Liver (tissue), 9 donors: ENCODE results near the gene ENTHD1. TPM values are rescaled to one million over a fixed set of nuclear protein-coding genes. Genes with fewer than 3 reads are reported as not detected.
"Not testable (repeated sequence)": the region's sequence is repeated elsewhere in the genome, so short reads cannot be mapped to it uniquely, and the experiment has no call there.

ENCODE experiments used
- DNase-seq: peaks from one replicate; pipeline ENCODE4 v3.0.0-alpha.2; 2017; ENCODE audit warnings: low spot score
- H3K27ac ChIP-seq, 2 donors: one replicate each; pipeline ENCODE4 v1.7.0; 2013; ENCODE audit warnings: inconsistent platforms in 2 of 2, low read length in 2 of 2, control low read depth in 1 of 2, low read depth in 1 of 2, mild to moderate bottlenecking in 1 of 2
- H3K27me3 ChIP-seq, 4 donors: one replicate each; pipeline versions ENCODE4 v1.6.1 to v1.7.0; 2013; ENCODE audit warnings: low read length in 3 of 4, inconsistent platforms in 1 of 4, mild to moderate bottlenecking in 1 of 4, moderate library complexity in 1 of 4; ENCODE audit not compliant: control insufficient read depth in 4 of 4, insufficient read depth in 4 of 4
- H3K36me3 ChIP-seq, 4 donors: one replicate each; pipeline versions ENCODE4 v1.6.1 to v1.7.0; 2013; ENCODE audit warnings: low read length in 3 of 4, mild to moderate bottlenecking in 3 of 4, low read depth in 1 of 4, moderate library complexity in 1 of 4; ENCODE audit not compliant: control insufficient read depth in 4 of 4, insufficient read depth in 3 of 4
- H3K4me1 ChIP-seq, 4 donors: one replicate each; pipeline versions ENCODE4 v1.6.1 to v1.7.0; 2013; ENCODE audit warnings: low read length in 3 of 4, mild to moderate bottlenecking in 3 of 4, moderate library complexity in 1 of 4; ENCODE audit not compliant: control insufficient read depth in 4 of 4, insufficient read depth in 4 of 4
- H3K4me3 ChIP-seq, 3 donors: one replicate each; pipeline versions ENCODE4 v1.6.1 to v1.7.0; 2013; ENCODE audit warnings: low read length in 3 of 3, control low read depth in 1 of 3, low read depth in 1 of 3, mild to moderate bottlenecking in 1 of 3
- H3K9ac ChIP-seq, 2 donors: one replicate each; pipeline ENCODE4 v1.7.0; 2013; ENCODE audit warnings: low read length in 2 of 2, mild to moderate bottlenecking in 2 of 2, moderate library complexity in 2 of 2, control low read depth in 1 of 2, low read depth in 1 of 2
- H3K9me3 ChIP-seq, 4 donors: one replicate each; pipeline versions ENCODE4 v1.6.1 to v1.7.0; 2013; ENCODE audit warnings: low read length in 3 of 4; ENCODE audit not compliant: control insufficient read depth in 4 of 4
- ATF3 ChIP-seq: IDR thresholded peaks from 2 replicates; pipeline ENCODE4 v1.6.1; 2016; ENCODE audit warnings: antibody characterized with exemption
- CTCF ChIP-seq: fragments of 150-350 bp; IDR thresholded peaks from 2 replicates; pipeline ENCODE4 v1.5.1; 2017; ENCODE audit warnings: improper control_type of control experiment, low read depth, low read length; ENCODE audit not compliant: missing input control
- EGR1 ChIP-seq, 2 donors: IDR thresholded peaks; 2 replicates each; pipeline ENCODE4 v1.6.1; 2016 to 2018; ENCODE audit warnings: antibody characterized with exemption in 2 of 2, low read depth in 2 of 2
- FOXA1 ChIP-seq: IDR thresholded peaks from 2 replicates; pipeline ENCODE4 v1.6.1; 2016; ENCODE audit warnings: antibody characterized with exemption
- FOXA2 ChIP-seq: IDR thresholded peaks from 2 replicates; pipeline ENCODE4 v1.6.1; 2016; ENCODE audit warnings: antibody characterized with exemption
- HNF4A ChIP-seq, 2 donors: conservative IDR thresholded peaks; 2 replicates each; pipeline ENCODE4 v1.6.1; 2016; ENCODE audit warnings: antibody characterized with exemption in 2 of 2, mild to moderate bottlenecking in 2 of 2
- HNF4G ChIP-seq: IDR thresholded peaks from 2 replicates; pipeline ENCODE4 v1.6.1; 2016; ENCODE audit warnings: antibody characterized with exemption
- JUND ChIP-seq, 2 donors: IDR thresholded peaks; 2 replicates each; pipeline ENCODE4 v1.6.1; 2016; ENCODE audit warnings: antibody characterized with exemption in 2 of 2
- MAX ChIP-seq: IDR thresholded peaks from 2 replicates; pipeline ENCODE4 v1.6.1; 2016; ENCODE audit warnings: antibody characterized with exemption
- NR2F2 ChIP-seq: IDR thresholded peaks from 2 replicates; pipeline ENCODE4 v1.6.1; 2016; ENCODE audit warnings: antibody characterized with exemption
- RAD21 ChIP-seq, 2 donors: IDR thresholded peaks; 2 replicates each; pipeline ENCODE4 v1.6.1; 2016; ENCODE audit warnings: antibody characterized with exemption in 2 of 2, mild to moderate bottlenecking in 2 of 2
- REST ChIP-seq: IDR thresholded peaks from 2 replicates; pipeline ENCODE4 v1.6.1; 2016; ENCODE audit warnings: antibody characterized with exemption, mild to moderate bottlenecking
- RXRA ChIP-seq, 2 donors: IDR thresholded peaks; 2 replicates each; pipeline ENCODE4 v1.6.1; 2017 to 2018; ENCODE audit warnings: antibody characterized with exemption in 2 of 2, mild to moderate bottlenecking in 1 of 2
- SP1 ChIP-seq: IDR thresholded peaks from 2 replicates; pipeline ENCODE4 v1.6.1; 2018; ENCODE audit warnings: antibody characterized with exemption, mild to moderate bottlenecking
- TAF1 ChIP-seq: conservative IDR thresholded peaks from 2 replicates; pipeline ENCODE4 v1.6.1; 2016; ENCODE audit warnings: antibody characterized with exemption, mild to moderate bottlenecking
- YY1 ChIP-seq: IDR thresholded peaks from 2 replicates; pipeline ENCODE4 v1.6.1; 2016; ENCODE audit warnings: antibody characterized with exemption, mild to moderate bottlenecking
- ZBTB33 ChIP-seq: IDR thresholded peaks from 2 replicates; pipeline ENCODE4 v1.6.1; 2016; ENCODE audit warnings: antibody characterized with exemption
- WGBS: extraction: QIAGEN DNeasy Blood & Tissue Kit; methylation state at CpG from one replicate; pipeline ENCODE4 v1.1.7; 2013; 5-methylcytosine and 5-hydroxymethylcytosine counted together
- polyA plus RNA-seq, 2 donors: library from polyadenylated mRNA; stranded (reverse) in 1 of 2; unstranded in 1 of 2; fragments of 200-250 nt in 1 of 2; fragments of >200 nt in 1 of 2; fragmentation: Nextera tagmentation in 1 of 2; extraction: Ambion mirVana in 1 of 2; gene quantifications; one replicate each; pipeline versions ENCODE4 v1.2.1 to v1.2.3, GENCODE V29; 2013 to 2015
- total RNA-seq, 2 donors: library from RNA; depleted of rRNA; stranded (reverse); fragments of >200 nt; gene quantifications; one replicate each; pipeline ENCODE4 v1.2.3, GENCODE V29; 2014
- donor health status: healthy.
- donor health status: healthy.
- donor health status: healthy.
- donor health status: healthy.
- donor health status: healthy.

Gene ENTHD1
- total and polyA plus RNA-seq, 4 donors, result not detected

- no peak for TF ChIP-seq CTCF
Observed at GRCh38 chr22:39895682-39896081, 2.1 kb upstream of the ENTHD1 start (continued).

- no peak for DNase-seq
- Histone ChIP-seq H3K4me1 (no peaks in the 10 kb centered on the region), H3K4me3 (no peak overlapping the region), H3K9me3 (no peaks in the 10 kb centered on the region), H3K9ac (no peak overlapping the region), H3K27me3 (no peaks in the 10 kb centered on the region), H3K36me3 (no peaks in the 10 kb centered on the region), H3K27ac (no peak overlapping the region)
- WGBS, result 60% methylated on average over 7 of the region's 7 CpGs
- TF ChIP-seq RAD21 (IDR thresholded peaks at IDR 0.05), result no peak
- TF ChIP-seq NR2F2, result no peak
- no peak for TF ChIP-seq HNF4A (conservative IDR thresholded peaks at IDR 0.05)
Observed at GRCh38 chr22:39894554-39895092, 1.1 kb upstream of the ENTHD1 start.

GRCh38 chr22:39889924-39890323, 3.6 kb downstream of the ENTHD1 start:
- not testable (repeated sequence) for H3K27me3 ChIP-seq, H3K9me3 ChIP-seq, H3K36me3 ChIP-seq, H3K4me1 ChIP-seq, H3K27ac ChIP-seq, H3K9ac ChIP-seq, H3K4me3 ChIP-seq, DNase-seq
- WGBS, result 90% methylated on average over 3 of the region's 3 CpGs

GRCh38 chr22:39883057-39883456, 10.5 kb downstream of the ENTHD1 start:
- H3K4me1 ChIP-seq, result no peaks in the 10 kb centered on the region
- TF ChIP-seq CTCF (no peak), JUND (IDR thresholded peaks at IDR 0.05) (no peak), EGR1 (IDR thresholded peaks at IDR 0.05; ENCODE audit: low read depth in 2 of 2) (no peak), NR2F2 (no peak), ATF3 (no peak), FOXA1 (no peak), RAD21 (IDR thresholded peaks at IDR 0.05) (no peak), REST (no peak), HNF4A (conservative IDR thresholded peaks at IDR 0.05) (no peak), ZBTB33 (no peak), TAF1 (no peak), HNF4G (no peak), MAX (no peak), YY1 (no peak), FOXA2 (no peak), SP1 (no peak), RXRA (IDR thresholded peaks at IDR 0.05) (no peak)
- 63% methylated on average over 1 of the region's 1 CpG for WGBS
- peaks cover 0 to 1% (median 0%) of the 10 kb centered on the region in 4 donors for H3K27me3 ChIP-seq
- H3K36me3 ChIP-seq, result no peaks in the 10 kb centered on the region
- H3K27ac ChIP-seq, result no peak overlapping the region
- no peaks in the 10 kb centered on the region for H3K9me3 ChIP-seq
- H3K9ac ChIP-seq, result no peak overlapping the region
- no peak overlapping the region for H3K4me3 ChIP-seq
- no peak for DNase-seq
